IMR-90 (cell line): Measurements from ENCODE around the gene POLR1A. TPM values are rescaled to one million over a fixed set of nuclear protein-coding genes. Genes with fewer than 3 reads are reported as not detected.

ENCODE experiments used
- ATAC-seq: fragments of 200-7000 bp; cut with Tn5 transposase; 2 replicates; pipeline ENCODE4 v1.9.1; 2020; ENCODE audit warnings: low read depth, mild to moderate bottlenecking, moderate library complexity
- BruUV-seq: library from RNA; stranded (reverse); fragments of 400-500 nt; replicated peaks from 2 replicates; lab custom pipeline; 2021; lab: Mats Ljungman, UMichigan
- CTCF ChIA-PET: fragments of 300-600 bp; formaldehyde crosslinking; extraction: SDS; loops from one replicate; lab custom pipeline; 2021; ENCODE audit warnings: antibody characterized with exemption; lab: Yijun Ruan, JAX
- POLR2A ChIA-PET: fragments of 300-600 bp; sonication (Branson Sonifier 250); formaldehyde crosslinking; loops from one replicate; lab custom pipeline; 2022; ENCODE audit warnings: antibody characterized with exemption; ENCODE audit not compliant: unreplicated experiment; lab: Charles Lee
- DNase-seq: peaks from one replicate; pipeline ENCODE4 v3.0.0; 2013
- H2AFZ ChIP-seq: replicated peaks from 2 replicates; pipeline ENCODE3; 2013; ENCODE audit warnings: low read length, mild to moderate bottlenecking; ENCODE audit not compliant: poor library complexity
- H2AK5ac ChIP-seq: 2 replicates; pipeline ENCODE4 v1.6.1; 2013; ENCODE audit warnings: low read depth, low read length, inconsistent platforms
- H2AK9ac ChIP-seq: replicated peaks from 2 replicates; pipeline ENCODE3; 2013; ENCODE audit warnings: mild to moderate bottlenecking, low read depth, low read length, moderate library complexity; ENCODE audit not compliant: poor library complexity
- H2BK120ac ChIP-seq: 2 replicates; pipeline ENCODE4 v1.6.1; 2013; ENCODE audit warnings: low read depth, low read length, inconsistent platforms
- H2BK15ac ChIP-seq: 3 replicates; pipeline ENCODE4 v1.6.1; 2013; ENCODE audit warnings: low read depth, low read length, inconsistent platforms
- H2BK20ac ChIP-seq: 2 replicates; pipeline ENCODE4 v1.6.1; 2013; ENCODE audit warnings: low read depth, mild to moderate bottlenecking, inconsistent platforms, low read length, moderate library complexity
- H2BK5ac ChIP-seq: 2 replicates; pipeline ENCODE4 v1.6.1; 2013; ENCODE audit warnings: mild to moderate bottlenecking, low read depth, low read length, inconsistent platforms; ENCODE audit not compliant: poor library complexity, severe bottlenecking
- H3K14ac ChIP-seq: replicated peaks from 2 replicates; pipeline ENCODE4 v1.6.1; 2013; ENCODE audit warnings: low read depth, low read length, inconsistent platforms
- H3K18ac ChIP-seq: 2 replicates; pipeline ENCODE4 v1.6.1; 2013; ENCODE audit warnings: low read depth, low read length, control low read depth
- H3K23ac ChIP-seq: 2 replicates; pipeline ENCODE4 v1.6.1; 2013; ENCODE audit warnings: low read depth, low read length, inconsistent platforms
- H3K27ac ChIP-seq: 2 replicates; pipeline ENCODE4 v1.5.1; 2013; ENCODE audit warnings: mild to moderate bottlenecking, control low read depth, low read length; ENCODE audit not compliant: insufficient read depth
- H3K27me3 ChIP-seq: 2 replicates; pipeline ENCODE4 v1.6.1; 2013; ENCODE audit warnings: low read length; ENCODE audit not compliant: control insufficient read depth, insufficient read depth
- H3K36me3 ChIP-seq: 2 replicates; pipeline ENCODE4 v1.6.1; 2013; ENCODE audit warnings: low read length, mixed read lengths; ENCODE audit not compliant: control insufficient read depth, insufficient read depth
- H3K4ac ChIP-seq: 2 replicates; pipeline ENCODE4 v1.6.1; 2013; ENCODE audit warnings: low read depth, low read length, inconsistent platforms
- H3K4me1 ChIP-seq: 2 replicates; pipeline ENCODE4 v1.6.1; 2013; ENCODE audit warnings: low read length, mixed read lengths; ENCODE audit not compliant: control insufficient read depth, insufficient read depth
- H3K4me2 ChIP-seq: 2 replicates; pipeline ENCODE4 v1.6.1; 2013; ENCODE audit warnings: low read depth, mild to moderate bottlenecking, control low read depth, low read length, moderate library complexity
- H3K4me3 ChIP-seq: 2 replicates; pipeline ENCODE4 v1.5.1; 2013; ENCODE audit warnings: low read depth, mild to moderate bottlenecking, control low read depth, low read length, moderate library complexity; ENCODE audit not compliant: insufficient read depth
- H3K56ac ChIP-seq: 2 replicates; pipeline ENCODE4 v1.6.1; 2013; ENCODE audit warnings: low read length, inconsistent platforms; ENCODE audit not compliant: insufficient read depth; ENCODE audit errors: extremely low read depth
- H3K79me1 ChIP-seq, 2 experiments: 2 replicates each; pipeline ENCODE4 v1.6.1; 2013; ENCODE audit warnings: low read length in 2 of 2, inconsistent platforms in 1 of 2, low read depth in 1 of 2
- H3K9ac ChIP-seq: 2 replicates; pipeline ENCODE4 v1.6.1; 2013; ENCODE audit warnings: low read depth, low read length, control low read depth
- H3K9me1 ChIP-seq: 2 replicates; pipeline ENCODE4 v1.6.1; 2013; ENCODE audit warnings: low read length, inconsistent platforms; ENCODE audit not compliant: insufficient read depth
- H3K9me3 ChIP-seq: 2 replicates; pipeline ENCODE4 v1.6.1; 2013; ENCODE audit warnings: low read length; ENCODE audit not compliant: control insufficient read depth, insufficient read depth
- H4K20me1 ChIP-seq: 2 replicates; pipeline ENCODE4 v1.6.1; 2013; ENCODE audit warnings: low read length, inconsistent platforms; ENCODE audit not compliant: insufficient read depth
- H4K5ac ChIP-seq: 2 replicates; pipeline ENCODE4 v1.6.1; 2013; ENCODE audit warnings: mild to moderate bottlenecking, low read depth, low read length, control low read depth
- H4K8ac ChIP-seq, 2 experiments: 2 replicates each; pipeline ENCODE4 v1.6.1; 2013; ENCODE audit warnings: low read depth in 2 of 2, low read length in 2 of 2, control low read depth in 1 of 2, inconsistent platforms in 1 of 2
- H4K91ac ChIP-seq: 2 replicates; pipeline ENCODE4 v1.6.1; 2013; ENCODE audit warnings: low read depth, low read length, inconsistent platforms; ENCODE audit not compliant: insufficient read depth
- BHLHE40 ChIP-seq: fragments of 150-350 bp; IDR thresholded peaks from 2 replicates; pipeline ENCODE4 v1.6.1; 2016; ENCODE audit warnings: mild to moderate bottlenecking, low read depth, low read length
- CHD1 ChIP-seq: IDR thresholded peaks from 2 replicates; pipeline ENCODE4 v1.6.1; 2012; ENCODE audit warnings: low read depth, low read length, improper control_type of control experiment
- CTCF ChIP-seq: conservative IDR thresholded peaks from 2 replicates; pipeline ENCODE4 v1.5.1; 2012; ENCODE audit warnings: mild to moderate bottlenecking, low read depth, low read length, improper control_type of control experiment
- FOS ChIP-seq: fragments of 150-350 bp; IDR thresholded peaks from 2 replicates; pipeline ENCODE4 v1.6.1; 2016; ENCODE audit warnings: low read depth, low read length
- MAFK ChIP-seq: IDR thresholded peaks from 2 replicates; pipeline ENCODE4 v1.6.1; 2012; ENCODE audit warnings: low read depth, low read length, improper control_type of control experiment
- MAZ ChIP-seq: IDR thresholded peaks from 2 replicates; pipeline ENCODE4 v1.6.1; 2012; ENCODE audit warnings: low read depth, mild to moderate bottlenecking, low read length, improper control_type of control experiment, moderate library complexity, borderline replicate concordance
- MXI1 ChIP-seq: IDR thresholded peaks from 2 replicates; pipeline ENCODE4 v1.6.1; 2012; ENCODE audit warnings: low read depth, mild to moderate bottlenecking, low read length, moderate library complexity, borderline replicate concordance
- NFE2L2 ChIP-seq: fragments of 150-350 bp; IDR thresholded peaks from 2 replicates; pipeline ENCODE4 v1.6.1; 2016; ENCODE audit warnings: low read depth, mild to moderate bottlenecking, low read length
- POLR2A ChIP-seq: IDR thresholded peaks from 2 replicates; pipeline ENCODE4 v1.6.1; 2012; ENCODE audit warnings: mild to moderate bottlenecking, low read depth, low read length
- RAD21 ChIP-seq: IDR thresholded peaks from 2 replicates; pipeline ENCODE4 v1.6.1; 2012; ENCODE audit warnings: low read length, improper control_type of control experiment
- RCOR1 ChIP-seq: IDR thresholded peaks from 2 replicates; pipeline ENCODE4 v1.6.1; 2012; ENCODE audit warnings: mild to moderate bottlenecking, low read length, improper control_type of control experiment; ENCODE audit not compliant: insufficient replicate concordance
- RFX5 ChIP-seq: IDR thresholded peaks from 2 replicates; pipeline ENCODE4 v1.8.0; 2012; ENCODE audit warnings: low read depth, mild to moderate bottlenecking, low read length, moderate library complexity
- SMC3 ChIP-seq: fragments of 150-350 bp; IDR thresholded peaks from 2 replicates; pipeline ENCODE4 v1.6.1; 2016; ENCODE audit warnings: low read depth, mild to moderate bottlenecking, antibody characterized with exemption, low read length, moderate library complexity
- WGBS, 2 experiments: methylation state at CpG; one replicate each; pipeline versions ENCODE4 v1.1.5 to v1.1.7; 2013; ENCODE audit warnings: missing lambda C conversion rate in 2 of 2; ENCODE audit not compliant: insufficient read length in 1 of 2; ENCODE audit errors: extremely low coverage in 2 of 2; 5-methylcytosine and 5-hydroxymethylcytosine counted together
- dilution Hi-C: fragments of 300-500 bp; cut with HindIII; formaldehyde crosslinking; loops from one replicate; pipeline ENCODE4 v1.14.3; 2018; ENCODE audit warnings: low sequenced_read_pairs; ENCODE audit not compliant: unreplicated experiment
- in situ Hi-C: fragments of 300-500 bp; cut with MboI; formaldehyde crosslinking; loops from 3 replicates; pipeline ENCODE4 v1.14.3; 2019; ENCODE audit warnings: low sequenced_read_pairs, inconsistent platforms, mixed read lengths
- intact Hi-C: fragments of 100-400 bp; cut with micrococcal nuclease; formaldehyde crosslinking; loops from 2 replicates; pipeline ENCODE4 v1.10.0; 2022
- polyA plus RNA-seq, 3 experiments: library from polyadenylated mRNA; depleted of rRNA; stranded (reverse); fragments of >200 nt; gene quantifications; 2 replicates each; pipeline ENCODE4 v1.2.3, GENCODE V29; 2012; ENCODE audit warnings: low replicate concordance in 1 of 3
- total RNA-seq: library from RNA; depleted of rRNA; stranded (reverse); fragments of >200 nt; gene quantifications from 2 replicates; pipeline ENCODE4 v1.2.3, GENCODE V29; 2012
- TF ChIP-seq, protein P1 (sequence below): fragments of 150-350 bp; IDR thresholded peaks from 2 replicates; pipeline ENCODE4 v1.6.1; 2017; ENCODE audit warnings: mild to moderate bottlenecking, antibody characterized with exemption, low read length, low read depth
- TF ChIP-seq, protein P2 (sequence below): fragments of 150-350 bp; IDR thresholded peaks from 2 replicates; pipeline ENCODE4 v1.6.1; 2016; ENCODE audit warnings: low read depth, mild to moderate bottlenecking, low read length, moderate library complexity, borderline replicate concordance

POLR1A gene
- total and polyA plus RNA-seq, 2 of the 4 experiments (the other 2 are of a cell fraction) = 7.6 to 27.4 TPM

- no peak overlapping the region for H2AFZ ChIP-seq
- CTCF ChIA-PET = no interaction called here
- H2AK9ac ChIP-seq = no peak overlapping the region
- no peak overlapping the region for H3K56ac ChIP-seq
- ATAC-seq = no peak
- no peak overlapping the region for H3K27ac ChIP-seq
- no peak overlapping the region for H2BK5ac ChIP-seq
- DNase-seq = no peak
- H3K27me3 ChIP-seq = peaks cover 49% of the 10 kb centered on the region
- no peak overlapping the region for H4K5ac ChIP-seq
- H3K79me1 ChIP-seq = no peaks in the 10 kb centered on the region
- no peak overlapping the region for H3K9ac ChIP-seq
- H3K4ac ChIP-seq = no peak overlapping the region
- H3K4me2 ChIP-seq = no peak overlapping the region
- no peak overlapping the region for H3K14ac ChIP-seq
- H2BK20ac ChIP-seq = no peak overlapping the region
- WGBS, 2 experiments = no CpG with 5 or more reads among the region's 3 CpGs
- H2BK120ac ChIP-seq = no peak overlapping the region
- no peak overlapping the region for H3K23ac ChIP-seq
- no peaks in the 10 kb centered on the region for H3K36me3 ChIP-seq
- no TSS peak for BruUV-seq
- H3K4me1 ChIP-seq = no peaks in the 10 kb centered on the region; the same call in 1 of the 2 replicates
- no peaks in the 10 kb centered on the region; the same call in 1 of the 2 replicates for H3K9me1 ChIP-seq
- H2BK15ac ChIP-seq = no peak overlapping the region
- peak overlapping the region; percentile 45; the same call in 1 of the 2 replicates for H2AK5ac ChIP-seq
- H4K8ac ChIP-seq = no peak overlapping the region
- H3K4me3 ChIP-seq = no peak overlapping the region
- POLR2A ChIA-PET = no interaction called here
- intact Hi-C loops (no loop called here), dilution Hi-C loops (no loop called here), in situ Hi-C loops (no loop called here)
- no peaks in the 10 kb centered on the region for H3K9me3 ChIP-seq
- no peak overlapping the region for H3K18ac ChIP-seq
- no peak overlapping the region for H4K91ac ChIP-seq
- H4K20me1 ChIP-seq = no peaks in the 10 kb centered on the region
- no peak for TF ChIP-seq RFX5
- no peak for TF ChIP-seq POLR2A
- TF ChIP-seq, protein P1, sequence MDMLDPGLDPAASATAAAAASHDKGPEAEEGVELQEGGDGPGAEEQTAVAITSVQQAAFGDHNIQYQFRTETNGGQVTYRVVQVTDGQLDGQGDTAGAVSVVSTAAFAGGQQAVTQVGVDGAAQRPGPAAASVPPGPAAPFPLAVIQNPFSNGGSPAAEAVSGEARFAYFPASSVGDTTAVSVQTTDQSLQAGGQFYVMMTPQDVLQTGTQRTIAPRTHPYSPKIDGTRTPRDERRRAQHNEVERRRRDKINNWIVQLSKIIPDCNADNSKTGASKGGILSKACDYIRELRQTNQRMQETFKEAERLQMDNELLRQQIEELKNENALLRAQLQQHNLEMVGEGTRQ = no peak
- TF ChIP-seq CHD1 = no peak
- TF ChIP-seq, protein P2, sequence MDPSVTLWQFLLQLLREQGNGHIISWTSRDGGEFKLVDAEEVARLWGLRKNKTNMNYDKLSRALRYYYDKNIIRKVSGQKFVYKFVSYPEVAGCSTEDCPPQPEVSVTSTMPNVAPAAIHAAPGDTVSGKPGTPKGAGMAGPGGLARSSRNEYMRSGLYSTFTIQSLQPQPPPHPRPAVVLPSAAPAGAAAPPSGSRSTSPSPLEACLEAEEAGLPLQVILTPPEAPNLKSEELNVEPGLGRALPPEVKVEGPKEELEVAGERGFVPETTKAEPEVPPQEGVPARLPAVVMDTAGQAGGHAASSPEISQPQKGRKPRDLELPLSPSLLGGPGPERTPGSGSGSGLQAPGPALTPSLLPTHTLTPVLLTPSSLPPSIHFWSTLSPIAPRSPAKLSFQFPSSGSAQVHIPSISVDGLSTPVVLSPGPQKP = no peak
- TF ChIP-seq RCOR1 = no peak
- TF ChIP-seq CTCF = no peak
- no peak for TF ChIP-seq SMC3
- no peak for TF ChIP-seq MAZ
- no peak for TF ChIP-seq FOS
- TF ChIP-seq MAFK = no peak
- TF ChIP-seq BHLHE40 = no peak
- no peak for TF ChIP-seq RAD21
- TF ChIP-seq NFE2L2 = no peak
- TF ChIP-seq MXI1 = no peak
Measured at GRCh38 chr2:85978883-85979780, 126.6 kb downstream of the POLR1A start.
